WI38 (cell line): ENCODE measurements around the gene SCAF1.

Source experiments
- H3K4me3 ChIP-seq: 2 replicates; pipeline ENCODE4 v1.5.1; 2011; ENCODE audit warnings: low read depth, mild to moderate bottlenecking, control low read depth, low read length
- CTCF ChIP-seq: IDR thresholded peaks from 2 replicates; pipeline ENCODE4 v1.5.1; 2012; ENCODE audit warnings: low read depth, mild to moderate bottlenecking, control low read depth, low read length

SCAF1 gene

GRCh38 chr19:49595819-49596404 lies 46.1 kb upstream of the SCAF1 start:
- H3K4me3 ChIP-seq: no peak overlapping the region
- no peak for TF ChIP-seq CTCF

GRCh38 chr19:49596407-49596806 lies 45.6 kb upstream of the SCAF1 start:
- no peak for TF ChIP-seq CTCF
- H3K4me3 ChIP-seq: no peak overlapping the region

- TF ChIP-seq CTCF: no peak
- H3K4me3 ChIP-seq: no peak overlapping the region
Observed at GRCh38 chr19:49596954-49597702, 44.9 kb upstream of the SCAF1 start.

GRCh38 chr19:49597703-49597974 lies 44.4 kb upstream of the SCAF1 start:
- H3K4me3 ChIP-seq: no peak overlapping the region
- TF ChIP-seq CTCF: no peak

- H3K4me3 ChIP-seq: no peak overlapping the region
- no peak for TF ChIP-seq CTCF
Observed at GRCh38 chr19:49599378-49600295, 42.4 kb upstream of the SCAF1 start.

- no peak for TF ChIP-seq CTCF
- H3K4me3 ChIP-seq: no peak overlapping the region
Observed at GRCh38 chr19:49601482-49602038, 40.4 kb upstream of the SCAF1 start.
